A549 (cell line): ENCODE measurements around the gene LCE6A.

Source experiments
- POLR2A ChIP-seq: IDR thresholded peaks from 2 replicates; pipeline ENCODE4 v1.6.1; 2012; ENCODE audit warnings: mild to moderate bottlenecking, low read length
- RAD21 ChIP-seq, 2 experiments: fragments of >200 bp in 1 of 2; sonication (Bioruptor Twin) in 1 of 2; formaldehyde crosslinking in 1 of 2; IDR thresholded peaks in 1 of 2; conservative IDR thresholded peaks in 1 of 2; 2 replicates in 1 of 2; 3 replicates in 1 of 2; pipeline ENCODE4 v1.6.1; 2012 to 2018; ENCODE audit warnings: inconsistent platforms in 1 of 2
- TF ChIP-seq, protein P1 (sequence below): fragments of >200 bp; sonication (Bioruptor Twin); formaldehyde crosslinking; IDR thresholded peaks from 3 replicates; pipeline ENCODE4 v1.5.1; 2016

DNA sequence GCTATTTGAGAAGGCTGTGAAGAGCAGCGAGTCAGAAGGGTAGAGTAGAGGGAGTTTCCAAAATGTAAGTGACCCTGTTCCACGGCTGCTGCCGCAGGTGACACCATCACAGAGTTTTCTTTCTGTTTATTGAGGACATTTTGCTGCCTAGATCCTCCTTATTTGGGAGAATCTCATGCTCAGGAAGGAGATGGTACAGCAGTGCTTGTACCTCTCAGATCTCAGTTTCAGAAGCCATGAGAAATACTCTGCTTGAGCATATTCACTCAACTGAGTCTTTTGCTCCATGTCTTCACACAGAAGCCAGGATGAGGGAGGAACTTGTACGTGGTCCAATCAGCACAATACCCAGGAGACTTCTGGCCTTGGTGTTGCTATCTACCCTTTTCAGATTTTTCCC, 18.7 kb downstream of the LCE6A start:
- TF ChIP-seq, protein P1, sequence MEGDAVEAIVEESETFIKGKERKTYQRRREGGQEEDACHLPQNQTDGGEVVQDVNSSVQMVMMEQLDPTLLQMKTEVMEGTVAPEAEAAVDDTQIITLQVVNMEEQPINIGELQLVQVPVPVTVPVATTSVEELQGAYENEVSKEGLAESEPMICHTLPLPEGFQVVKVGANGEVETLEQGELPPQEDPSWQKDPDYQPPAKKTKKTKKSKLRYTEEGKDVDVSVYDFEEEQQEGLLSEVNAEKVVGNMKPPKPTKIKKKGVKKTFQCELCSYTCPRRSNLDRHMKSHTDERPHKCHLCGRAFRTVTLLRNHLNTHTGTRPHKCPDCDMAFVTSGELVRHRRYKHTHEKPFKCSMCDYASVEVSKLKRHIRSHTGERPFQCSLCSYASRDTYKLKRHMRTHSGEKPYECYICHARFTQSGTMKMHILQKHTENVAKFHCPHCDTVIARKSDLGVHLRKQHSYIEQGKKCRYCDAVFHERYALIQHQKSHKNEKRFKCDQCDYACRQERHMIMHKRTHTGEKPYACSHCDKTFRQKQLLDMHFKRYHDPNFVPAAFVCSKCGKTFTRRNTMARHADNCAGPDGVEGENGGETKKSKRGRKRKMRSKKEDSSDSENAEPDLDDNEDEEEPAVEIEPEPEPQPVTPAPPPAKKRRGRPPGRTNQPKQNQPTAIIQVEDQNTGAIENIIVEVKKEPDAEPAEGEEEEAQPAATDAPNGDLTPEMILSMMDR = no peak
- TF ChIP-seq POLR2A = no peak
- TF ChIP-seq RAD21 (conservative IDR thresholded peaks at IDR 0.05 in 1 of 2, IDR thresholded peaks at IDR 0.05 in 1 of 2) = no peak
